Measurements from ENCODE around the gene RECQL5. TPM values are rescaled to one million over a fixed set of nuclear protein-coding genes. Genes with fewer than 3 reads are reported as not detected.
A peak's percentile ranks its signal among the peaks of the same experiment; 100 is the strongest.

The RECQL5 gene
- total RNA-seq, 4 donors from 2014 or later, result 25.1 to 129 (median 80.3) TPM

GRCh38 chr17:75667825-75668224 lies 871 bp upstream of the RECQL5 start:
- H3K9me3 ChIP-seq, result no peaks in the 10 kb centered on the region
- TF ChIP-seq POLR2A (IDR thresholded peaks at IDR 0.05) (no peak), POLR2AphosphoS5 (IDR thresholded peaks at IDR 0.05) (no peak), EP300 (IDR thresholded peaks at IDR 0.05; ENCODE audit: low read depth) (no peak)
- TF ChIP-seq, protein P1, sequence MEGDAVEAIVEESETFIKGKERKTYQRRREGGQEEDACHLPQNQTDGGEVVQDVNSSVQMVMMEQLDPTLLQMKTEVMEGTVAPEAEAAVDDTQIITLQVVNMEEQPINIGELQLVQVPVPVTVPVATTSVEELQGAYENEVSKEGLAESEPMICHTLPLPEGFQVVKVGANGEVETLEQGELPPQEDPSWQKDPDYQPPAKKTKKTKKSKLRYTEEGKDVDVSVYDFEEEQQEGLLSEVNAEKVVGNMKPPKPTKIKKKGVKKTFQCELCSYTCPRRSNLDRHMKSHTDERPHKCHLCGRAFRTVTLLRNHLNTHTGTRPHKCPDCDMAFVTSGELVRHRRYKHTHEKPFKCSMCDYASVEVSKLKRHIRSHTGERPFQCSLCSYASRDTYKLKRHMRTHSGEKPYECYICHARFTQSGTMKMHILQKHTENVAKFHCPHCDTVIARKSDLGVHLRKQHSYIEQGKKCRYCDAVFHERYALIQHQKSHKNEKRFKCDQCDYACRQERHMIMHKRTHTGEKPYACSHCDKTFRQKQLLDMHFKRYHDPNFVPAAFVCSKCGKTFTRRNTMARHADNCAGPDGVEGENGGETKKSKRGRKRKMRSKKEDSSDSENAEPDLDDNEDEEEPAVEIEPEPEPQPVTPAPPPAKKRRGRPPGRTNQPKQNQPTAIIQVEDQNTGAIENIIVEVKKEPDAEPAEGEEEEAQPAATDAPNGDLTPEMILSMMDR (IDR thresholded peaks at IDR 0.05), result no peak
- H3K36me3 ChIP-seq, result peaks cover 0 to 37% (median 10%) of the 10 kb centered on the region in 4 donors
- 4 to 9% methylated on average over 4 of the region's 4 CpGs for WGBS, 2 donors (ENCODE audit: low coverage in 1 of 2)
- no peaks in the 10 kb centered on the region for H3K27me3 ChIP-seq
- peaks cover 15 to 23% (median 20%) of the 10 kb centered on the region in 4 donors for H3K4me1 ChIP-seq
- in situ Hi-C loops (cut with MboI; ENCODE audit: low pct_ligation_motif_present in 1 of 4, low pct_unique_long_range_greater_than_20kb in 1 of 4, low sequenced_read_pairs in 3 of 4), result no loop called here
- intact Hi-C loops (cut with DNase I; ENCODE audit: low total_unique reads), result no loop called here
- H3K4me3 ChIP-seq, result peak overlapping the region; percentile 62 to 98 (median 90)
- DNase-seq, result no peak
- peak overlapping the region; percentile 80 to 94 (median 90) for H3K27ac ChIP-seq

- in situ Hi-C loops (cut with MboI; ENCODE audit: low pct_ligation_motif_present in 1 of 4, low pct_unique_long_range_greater_than_20kb in 1 of 4, low sequenced_read_pairs in 3 of 4), result no loop called here
- no peak for TF ChIP-seq EP300 (IDR thresholded peaks at IDR 0.05; ENCODE audit: low read depth)
- TF ChIP-seq POLR2AphosphoS5 (IDR thresholded peaks at IDR 0.05), result no peak
- no peak for TF ChIP-seq POLR2A (IDR thresholded peaks at IDR 0.05)
- TF ChIP-seq, protein P1 (IDR thresholded peaks at IDR 0.05), result no peak
- H3K27me3 ChIP-seq, result no peaks in the 10 kb centered on the region
- intact Hi-C loops (cut with DNase I; ENCODE audit: low total_unique reads), result no loop called here
- WGBS, 2 donors (ENCODE audit: low coverage in 1 of 2), result 84 to 87% methylated on average over 3 to 10 of the region's 10 CpGs
- DNase-seq, result no peak
- peak overlapping the region in 1 of 4 donors; percentile 98 for H3K4me3 ChIP-seq
- H3K9me3 ChIP-seq, result no peaks in the 10 kb centered on the region
- peaks cover 0 to 37% (median 10%) of the 10 kb centered on the region in 4 donors for H3K36me3 ChIP-seq
- H3K4me1 ChIP-seq, result peaks cover 15 to 23% (median 20%) of the 10 kb centered on the region in 4 donors
- H3K27ac ChIP-seq, result no peak overlapping the region
Measured at GRCh38 chr17:75665981-75666380, 973 bp downstream of the RECQL5 start.

- intact Hi-C loops (cut with DNase I; ENCODE audit: low total_unique reads) (no loop called here), in situ Hi-C loops (cut with MboI; ENCODE audit: low pct_ligation_motif_present in 1 of 4, low pct_unique_long_range_greater_than_20kb in 1 of 4, low sequenced_read_pairs in 3 of 4) (no loop called here)
- H3K27me3 ChIP-seq, result no peaks in the 10 kb centered on the region
- TF ChIP-seq POLR2A (IDR thresholded peaks at IDR 0.05) (no peak), EP300 (IDR thresholded peaks at IDR 0.05; ENCODE audit: low read depth) (no peak), POLR2AphosphoS5 (IDR thresholded peaks at IDR 0.05) (no peak)
- TF ChIP-seq, protein P1 (IDR thresholded peaks at IDR 0.05), result no peak
- H3K27ac ChIP-seq, result peak overlapping the region in 1 of 4 donors; percentile 49
- 80 to 82% methylated on average over 2 to 3 of the region's 3 CpGs for WGBS, 2 donors (ENCODE audit: low coverage in 1 of 2)
- peaks cover 0 to 29% (median 7%) of the 10 kb centered on the region in 4 donors for H3K36me3 ChIP-seq
- no peak for DNase-seq
- H3K9me3 ChIP-seq, result no peaks in the 10 kb centered on the region
- peaks cover 15 to 23% (median 20%) of the 10 kb centered on the region in 4 donors for H3K4me1 ChIP-seq
- H3K4me3 ChIP-seq, result no peak overlapping the region
Measured at GRCh38 chr17:75664099-75664549, 2.8 kb downstream of the RECQL5 start.

GRCh38 chr17:75662511-75662910 lies 4.4 kb downstream of the RECQL5 start:
- Histone ChIP-seq H3K36me3 (peaks cover 0 to 31% (median 7%) of the 10 kb centered on the region in 4 donors), H3K4me3 (no peak overlapping the region), H3K27me3 (no peaks in the 10 kb centered on the region), H3K27ac (no peak overlapping the region), H3K9me3 (no peaks in the 10 kb centered on the region), H3K4me1 (peaks cover 9 to 12% (median 10%) of the 10 kb centered on the region in 4 donors)
- no peak for TF ChIP-seq POLR2A (IDR thresholded peaks at IDR 0.05)
- in situ Hi-C loops (cut with MboI; ENCODE audit: low pct_ligation_motif_present in 1 of 4, low pct_unique_long_range_greater_than_20kb in 1 of 4, low sequenced_read_pairs in 3 of 4), result no loop called here
- no peak for DNase-seq
- 96% methylated on average over 9 of the region's 9 CpGs; no CpG with 5 or more reads in 1 of the 2 donors for WGBS, 2 donors (ENCODE audit: low coverage in 1 of 2)
- intact Hi-C loops (cut with DNase I; ENCODE audit: low total_unique reads), result no loop called here

DNA sequence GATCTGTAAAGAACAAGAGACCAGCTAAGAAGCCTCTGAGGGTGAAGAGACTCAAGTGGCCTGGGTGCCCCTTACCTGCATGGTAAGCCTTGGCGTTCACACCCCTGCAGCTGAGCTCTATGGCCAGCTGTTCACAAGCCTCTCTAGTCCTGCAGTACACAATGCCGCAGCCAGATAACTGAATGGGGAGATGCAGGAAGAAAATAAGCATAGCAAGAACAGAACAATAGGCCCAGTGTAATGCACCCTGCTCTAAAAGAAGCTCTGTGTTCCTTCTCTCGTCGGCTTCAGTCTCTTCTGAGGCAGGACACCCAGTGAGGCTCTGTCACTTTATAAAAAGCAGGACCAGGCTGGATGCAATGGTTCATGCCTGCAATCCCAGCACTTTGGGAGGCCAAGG lies 5.4 kb downstream of the RECQL5 start:
- TF ChIP-seq, protein P1 (IDR thresholded peaks at IDR 0.05), result no peak
- TF ChIP-seq POLR2AphosphoS5 (IDR thresholded peaks at IDR 0.05) (no peak), EP300 (IDR thresholded peaks at IDR 0.05; ENCODE audit: low read depth) (no peak), POLR2A (IDR thresholded peaks at IDR 0.05) (no peak)
- in situ Hi-C loops (cut with MboI; ENCODE audit: low pct_ligation_motif_present in 1 of 4, low pct_unique_long_range_greater_than_20kb in 1 of 4, low sequenced_read_pairs in 3 of 4), result no loop called here
- DNase-seq, result no peak
- Histone ChIP-seq H3K4me1 (peaks cover 8 to 12% (median 9%) of the 10 kb centered on the region in 4 donors), H3K36me3 (peaks cover 0 to 38% (median 7%) of the 10 kb centered on the region in 4 donors), H3K4me3 (no peak overlapping the region), H3K27ac (no peak overlapping the region), H3K9me3 (no peaks in the 10 kb centered on the region), H3K27me3 (no peaks in the 10 kb centered on the region)
- intact Hi-C loops (cut with DNase I; ENCODE audit: low total_unique reads), result no loop called here
- WGBS, 2 donors (ENCODE audit: low coverage in 1 of 2), result 96% methylated on average over 4 of the region's 4 CpGs; no CpG with 5 or more reads in 1 of the 2 donors
